Loucy (cell line): ENCODE results near the gene LTA.

Source experiments
- EZH2phosphoT487 ChIP-seq: fragments of 200-600 bp; IDR thresholded peaks from 2 replicates; pipeline ENCODE4 v1.6.1; 2018; ENCODE audit warnings: antibody characterized with exemption, mild to moderate bottlenecking, moderate library complexity, borderline replicate concordance
- TF ChIP-seq, protein P1 (sequence below): fragments of 200-600 bp; sonication (generic); conservative IDR thresholded peaks from 2 replicates; pipeline ENCODE4 v1.5.1; 2014; ENCODE audit warnings: mild to moderate bottlenecking, antibody characterized with exemption, low read length

DNA sequence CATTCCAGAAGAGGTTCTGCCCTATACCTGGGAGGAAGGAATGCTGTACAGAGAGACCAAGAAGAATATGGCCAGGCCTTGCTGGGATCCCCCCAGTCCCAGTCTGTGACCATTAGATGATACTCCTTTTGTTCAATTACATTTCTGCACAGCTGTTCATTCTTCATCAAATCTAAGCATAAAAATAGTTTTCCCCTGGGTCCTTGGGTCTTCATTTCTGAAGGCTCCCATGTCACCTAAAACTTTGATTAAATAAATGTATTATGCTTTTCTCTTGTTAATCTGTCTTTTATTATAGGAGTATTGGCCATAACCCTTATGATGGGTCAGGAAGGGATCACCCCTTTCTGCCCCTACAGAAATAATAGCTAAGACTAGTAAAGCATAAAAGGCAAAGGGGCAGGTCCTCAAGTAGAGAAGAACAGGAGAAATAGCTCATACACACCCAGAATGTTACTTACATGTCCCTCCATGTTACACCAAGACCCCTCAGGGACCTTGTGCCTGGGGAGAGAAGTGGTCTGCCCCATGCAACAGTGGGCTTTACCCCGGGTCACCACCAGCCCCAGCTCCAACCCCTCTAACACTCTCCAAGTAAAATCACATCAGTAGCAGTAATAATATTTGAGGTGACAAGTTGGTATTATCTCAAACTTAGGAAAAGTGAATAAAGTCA, 2.1 kb upstream of the LTA start:
- TF ChIP-seq, protein P1, sequence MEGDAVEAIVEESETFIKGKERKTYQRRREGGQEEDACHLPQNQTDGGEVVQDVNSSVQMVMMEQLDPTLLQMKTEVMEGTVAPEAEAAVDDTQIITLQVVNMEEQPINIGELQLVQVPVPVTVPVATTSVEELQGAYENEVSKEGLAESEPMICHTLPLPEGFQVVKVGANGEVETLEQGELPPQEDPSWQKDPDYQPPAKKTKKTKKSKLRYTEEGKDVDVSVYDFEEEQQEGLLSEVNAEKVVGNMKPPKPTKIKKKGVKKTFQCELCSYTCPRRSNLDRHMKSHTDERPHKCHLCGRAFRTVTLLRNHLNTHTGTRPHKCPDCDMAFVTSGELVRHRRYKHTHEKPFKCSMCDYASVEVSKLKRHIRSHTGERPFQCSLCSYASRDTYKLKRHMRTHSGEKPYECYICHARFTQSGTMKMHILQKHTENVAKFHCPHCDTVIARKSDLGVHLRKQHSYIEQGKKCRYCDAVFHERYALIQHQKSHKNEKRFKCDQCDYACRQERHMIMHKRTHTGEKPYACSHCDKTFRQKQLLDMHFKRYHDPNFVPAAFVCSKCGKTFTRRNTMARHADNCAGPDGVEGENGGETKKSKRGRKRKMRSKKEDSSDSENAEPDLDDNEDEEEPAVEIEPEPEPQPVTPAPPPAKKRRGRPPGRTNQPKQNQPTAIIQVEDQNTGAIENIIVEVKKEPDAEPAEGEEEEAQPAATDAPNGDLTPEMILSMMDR = no peak
- no peak for TF ChIP-seq EZH2phosphoT487
